GM13977 (cell line): ENCODE data around the gene UCK1.

Experiments used
- DNase-seq: peaks from one replicate; pipeline ENCODE4 v3.0.0; 2012; ENCODE audit warnings: low spot score
- in situ Hi-C: fragments of 300-500 bp; cut with MboI; formaldehyde crosslinking; loops from one replicate; pipeline ENCODE4 v1.12.0; 2022; ENCODE audit warnings: low sequenced_read_pairs, low pct_unique_long_range_greater_than_20kb, mixed read lengths, inconsistent platforms; ENCODE audit not compliant: unreplicated experiment
- TF ChIP-seq, protein P1 (sequence below): IDR thresholded peaks from 2 replicates; pipeline ENCODE4 v1.5.1; 2012; ENCODE audit warnings: mild to moderate bottlenecking, control low read depth; ENCODE audit not compliant: insufficient read depth; ENCODE audit errors: extremely low read depth, missing control alignments

Gene UCK1

DNA sequence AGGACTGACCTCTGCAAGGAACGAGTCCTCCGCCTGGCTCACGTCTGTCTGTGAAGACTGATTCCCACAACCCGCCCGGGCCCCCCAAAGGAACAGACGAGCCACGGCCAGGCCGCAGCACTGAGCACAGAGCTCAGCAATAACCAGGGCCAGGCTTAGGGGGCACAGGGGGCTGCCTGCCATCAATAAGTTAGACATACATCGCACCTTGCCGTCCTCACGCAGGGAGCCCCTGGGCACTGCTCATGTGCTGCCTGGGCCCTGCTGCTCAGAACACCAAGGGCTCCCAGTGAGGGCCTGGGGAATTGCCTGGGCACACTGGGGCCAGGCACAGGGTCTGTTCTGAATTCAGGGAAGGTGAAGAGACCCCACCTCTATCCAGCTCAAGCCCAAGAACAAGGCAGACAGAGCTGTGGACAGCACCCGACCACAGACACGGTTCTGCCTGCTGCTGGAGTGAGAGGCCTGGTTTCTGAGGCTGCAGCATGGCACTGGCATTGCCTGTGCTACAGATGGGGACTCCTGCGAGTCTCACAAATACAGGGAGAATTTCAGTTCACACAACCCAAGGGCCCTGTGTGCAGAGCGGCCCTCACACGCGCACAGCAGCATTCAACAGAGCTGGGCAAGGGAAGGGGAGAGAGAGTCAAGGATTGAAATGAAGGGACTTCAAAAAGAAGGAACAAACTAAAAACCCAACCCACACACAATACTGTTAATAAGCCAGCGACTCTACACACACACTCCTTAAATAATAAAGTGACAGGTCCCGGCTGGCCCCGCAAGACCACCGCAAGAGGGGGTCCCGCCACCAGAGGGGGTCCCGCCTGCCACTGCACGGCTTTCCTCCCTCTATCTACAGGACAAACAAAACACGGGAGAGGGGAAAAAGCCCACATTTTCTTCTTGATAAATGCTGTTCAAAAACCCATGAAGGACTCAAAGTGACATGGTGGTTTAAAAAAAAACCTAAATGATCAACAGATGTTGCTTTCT is 46.2 kb upstream of the UCK1 start:
- TF ChIP-seq, protein P1, sequence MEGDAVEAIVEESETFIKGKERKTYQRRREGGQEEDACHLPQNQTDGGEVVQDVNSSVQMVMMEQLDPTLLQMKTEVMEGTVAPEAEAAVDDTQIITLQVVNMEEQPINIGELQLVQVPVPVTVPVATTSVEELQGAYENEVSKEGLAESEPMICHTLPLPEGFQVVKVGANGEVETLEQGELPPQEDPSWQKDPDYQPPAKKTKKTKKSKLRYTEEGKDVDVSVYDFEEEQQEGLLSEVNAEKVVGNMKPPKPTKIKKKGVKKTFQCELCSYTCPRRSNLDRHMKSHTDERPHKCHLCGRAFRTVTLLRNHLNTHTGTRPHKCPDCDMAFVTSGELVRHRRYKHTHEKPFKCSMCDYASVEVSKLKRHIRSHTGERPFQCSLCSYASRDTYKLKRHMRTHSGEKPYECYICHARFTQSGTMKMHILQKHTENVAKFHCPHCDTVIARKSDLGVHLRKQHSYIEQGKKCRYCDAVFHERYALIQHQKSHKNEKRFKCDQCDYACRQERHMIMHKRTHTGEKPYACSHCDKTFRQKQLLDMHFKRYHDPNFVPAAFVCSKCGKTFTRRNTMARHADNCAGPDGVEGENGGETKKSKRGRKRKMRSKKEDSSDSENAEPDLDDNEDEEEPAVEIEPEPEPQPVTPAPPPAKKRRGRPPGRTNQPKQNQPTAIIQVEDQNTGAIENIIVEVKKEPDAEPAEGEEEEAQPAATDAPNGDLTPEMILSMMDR: no peak
- DNase-seq: no peak
- in situ Hi-C loops: no loop called here

GRCh38 chr9:131575946-131576853 is 45.1 kb upstream of the UCK1 start:
- no peak for DNase-seq
- TF ChIP-seq, protein P1: no peak
- in situ Hi-C loops: no loop called here

- DNase-seq: no peak
- in situ Hi-C loops: no loop called here
- TF ChIP-seq, protein P1: no peak
These were observed 43.9 kb upstream of the UCK1 start for GRCh38 chr9:131574730-131575640.

DNA sequence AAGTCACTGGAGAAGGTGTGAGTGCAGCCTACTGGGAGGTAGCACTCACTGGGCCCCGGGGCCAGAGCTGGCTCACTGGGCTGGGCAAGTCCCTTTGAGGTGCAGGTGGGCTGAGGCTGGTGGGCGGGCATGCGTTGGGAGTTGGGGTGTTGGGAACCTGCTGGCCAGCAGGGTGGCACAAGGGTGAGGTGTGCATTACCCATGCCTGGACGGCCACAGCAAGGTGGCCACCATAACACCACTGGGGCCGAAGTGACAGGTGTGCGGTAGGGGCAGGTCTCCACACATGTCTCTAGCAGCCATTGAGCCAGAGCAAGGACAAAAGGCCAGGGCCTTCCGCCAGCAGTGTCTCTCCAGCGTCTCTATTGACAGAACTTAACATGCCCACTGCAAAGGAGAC is 36.8 kb upstream of the UCK1 start:
- in situ Hi-C loops: no loop called here

DNA sequence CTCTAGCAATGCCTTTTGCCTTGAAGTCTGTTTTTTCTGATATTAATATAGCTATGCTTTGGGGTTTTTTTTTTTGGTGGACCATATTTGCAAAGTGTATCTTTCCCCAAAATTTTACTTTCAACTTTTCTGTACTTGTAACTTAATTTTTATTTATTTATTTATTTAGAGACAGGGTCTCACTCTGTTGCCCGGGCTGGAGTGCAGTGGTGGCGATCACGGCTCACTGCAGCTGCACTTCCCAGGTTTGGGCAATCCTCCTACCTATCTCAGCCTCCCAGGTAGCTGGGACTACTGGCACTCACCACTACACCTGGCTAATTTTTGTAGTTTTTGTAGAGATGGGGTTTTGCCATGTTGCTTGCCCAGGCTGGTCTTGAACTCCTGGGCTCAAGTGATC is 35.1 kb upstream of the UCK1 start:
- TF ChIP-seq, protein P1: no peak
- no peak for DNase-seq
- in situ Hi-C loops: no loop called here

More for the DNA sequence above, 36.8 kb upstream of the UCK1 start:
- TF ChIP-seq, protein P1: no peak
- DNase-seq: no peak
